Esophagus squamous epithelium (tissue), 4 donors: ENCODE measurements around the gene KRT76.

Experiments
- CTCF ChIP-seq, 6 experiments: fragments of 450-650 bp in 4 of 6; fragments of 200-600 bp in 2 of 6; sonication (generic) in 2 of 6; IDR thresholded peaks; one replicate each; pipeline ENCODE4 v1.5.1; 2016 to 2019; ENCODE audit warnings: antibody characterized with exemption in 6 of 6, mild to moderate bottlenecking in 4 of 6, moderate library complexity in 4 of 6
- POLR2A ChIP-seq, 4 donors: fragments of 450-650 bp; IDR thresholded peaks; one replicate each; pipeline ENCODE4 v1.6.1; 2017; ENCODE audit warnings: antibody characterized with exemption in 4 of 4, mild to moderate bottlenecking in 4 of 4, moderate library complexity in 3 of 4

DNA sequence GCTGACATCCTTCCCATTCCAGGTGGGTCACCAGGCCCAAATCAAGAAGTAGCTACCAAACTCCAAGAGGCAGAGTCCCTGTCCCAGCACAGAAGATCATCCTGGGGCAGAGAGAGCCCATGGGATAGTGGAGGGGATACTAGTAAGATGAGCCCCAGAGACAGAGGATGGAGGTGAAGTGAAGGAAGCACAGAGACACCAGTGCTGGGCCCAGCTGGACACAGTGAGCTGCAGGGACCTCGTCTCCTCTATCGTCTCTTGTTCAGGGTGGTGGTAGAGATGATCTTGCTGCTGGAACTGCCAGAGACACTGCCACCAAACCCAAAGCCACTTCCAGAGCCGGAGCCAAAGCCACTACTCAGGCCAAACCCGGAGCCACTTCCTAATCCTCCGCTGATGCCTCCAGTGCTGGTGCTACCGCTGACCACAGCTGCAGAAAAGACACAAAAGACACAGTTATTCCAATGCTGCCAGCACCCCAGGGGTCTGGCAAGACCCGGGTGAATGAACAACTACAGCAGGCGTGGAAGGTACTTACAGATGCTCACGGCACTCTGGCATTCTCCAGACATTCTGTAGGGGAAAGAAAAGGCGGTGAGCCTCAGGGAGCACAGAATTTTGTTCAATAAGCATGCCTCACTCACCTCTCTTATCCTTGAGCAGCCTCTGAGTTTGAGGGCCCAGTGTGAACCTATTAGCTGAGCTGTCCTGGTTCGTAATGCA lies 29.8 kb upstream of the KRT76 start:
- TF ChIP-seq CTCF (IDR thresholded peaks at IDR 0.05) = no peak
- TF ChIP-seq POLR2A (IDR thresholded peaks at IDR 0.05) = no peak
